ENCODE results near the gene TRAPPC5. TPM values are rescaled to one million over a fixed set of nuclear protein-coding genes. Genes with fewer than 3 reads are reported as not detected.

TRAPPC5 gene
- total RNA-seq, 6 experiments from 2014 or later, result 41.7 to 66.5 (median 52.0) TPM

DNA sequence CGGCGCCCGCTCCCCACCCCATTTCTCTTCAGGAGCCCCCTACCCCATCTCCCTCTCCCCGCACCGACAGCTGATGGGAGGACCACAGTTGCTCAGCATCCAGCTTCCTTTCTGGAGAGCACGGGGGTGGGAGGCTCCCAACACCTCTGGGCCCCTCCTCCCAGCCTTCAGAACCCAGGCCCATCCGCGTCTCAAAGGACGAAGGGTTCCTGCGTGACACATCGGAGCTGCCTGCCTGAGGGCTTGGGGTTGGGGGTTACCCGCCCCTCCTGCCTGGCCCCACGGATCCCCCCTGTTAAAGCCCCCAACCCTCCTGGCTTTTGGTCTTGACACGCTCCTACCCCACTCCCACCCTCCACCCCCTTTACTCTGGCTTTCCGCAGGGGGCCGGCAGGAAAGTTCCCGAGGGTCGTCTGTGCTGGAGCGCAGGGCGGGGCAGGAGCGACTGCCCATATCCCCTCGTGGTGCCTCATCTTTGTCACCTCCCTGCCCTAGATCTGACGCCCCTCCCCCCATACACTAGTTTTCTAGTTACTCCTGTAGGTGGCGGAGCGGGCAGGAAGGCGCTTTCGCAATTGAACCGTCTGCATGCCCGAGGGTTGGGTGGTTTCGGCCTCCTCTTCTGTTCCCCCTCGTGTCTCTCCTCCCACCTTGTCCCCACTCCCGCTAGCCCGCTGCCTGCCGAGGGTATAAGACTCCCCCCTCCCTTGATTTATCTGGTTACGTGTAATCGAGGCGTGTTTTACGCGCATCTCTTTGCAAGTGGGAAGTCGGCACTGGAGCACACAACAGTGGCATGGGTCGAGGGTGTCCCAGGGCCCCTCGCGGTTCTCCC lies 924 bp downstream of the TRAPPC5 start:
- Histone ChIP-seq H3K27me3 (no peaks in the 10 kb centered on the region), H3K4me1 (peaks cover 0 to 10% (median 4%) of the 10 kb centered on the region in 4 donors), H3K36me3 (peaks cover 0 to 7% (median 0%) of the 10 kb centered on the region in 4 donors), H3K27ac (peak overlapping the region; percentile 71 to 90 (median 72)), H3K4me3 (peak overlapping the region; percentile 72 to 89 (median 89)), H3K9me3 (no peaks in the 10 kb centered on the region)
- peak; percentile 83 to 88 (median 86) for DNase-seq
- peak; percentile 64 to 75 (median 70) for ATAC-seq
- WGBS (ENCODE audit: insufficient coverage, low coverage, low lambda C conversion rate, missing lambda C conversion rate), result 11% methylated on average over 36 of the region's 43 CpGs
- TF ChIP-seq, protein P1, sequence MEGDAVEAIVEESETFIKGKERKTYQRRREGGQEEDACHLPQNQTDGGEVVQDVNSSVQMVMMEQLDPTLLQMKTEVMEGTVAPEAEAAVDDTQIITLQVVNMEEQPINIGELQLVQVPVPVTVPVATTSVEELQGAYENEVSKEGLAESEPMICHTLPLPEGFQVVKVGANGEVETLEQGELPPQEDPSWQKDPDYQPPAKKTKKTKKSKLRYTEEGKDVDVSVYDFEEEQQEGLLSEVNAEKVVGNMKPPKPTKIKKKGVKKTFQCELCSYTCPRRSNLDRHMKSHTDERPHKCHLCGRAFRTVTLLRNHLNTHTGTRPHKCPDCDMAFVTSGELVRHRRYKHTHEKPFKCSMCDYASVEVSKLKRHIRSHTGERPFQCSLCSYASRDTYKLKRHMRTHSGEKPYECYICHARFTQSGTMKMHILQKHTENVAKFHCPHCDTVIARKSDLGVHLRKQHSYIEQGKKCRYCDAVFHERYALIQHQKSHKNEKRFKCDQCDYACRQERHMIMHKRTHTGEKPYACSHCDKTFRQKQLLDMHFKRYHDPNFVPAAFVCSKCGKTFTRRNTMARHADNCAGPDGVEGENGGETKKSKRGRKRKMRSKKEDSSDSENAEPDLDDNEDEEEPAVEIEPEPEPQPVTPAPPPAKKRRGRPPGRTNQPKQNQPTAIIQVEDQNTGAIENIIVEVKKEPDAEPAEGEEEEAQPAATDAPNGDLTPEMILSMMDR (IDR thresholded peaks at IDR 0.05), result peak; percentile 43 to 55 (median 50)
- TF ChIP-seq POLR2A (IDR thresholded peaks at IDR 0.05), result no peak
- intact Hi-C loops (cut with DNase I), result loop anchor here (10.0 kb wide), 1 partner anchor 113 kb away; no protein-coding TSS in a partner anchor

DNA sequence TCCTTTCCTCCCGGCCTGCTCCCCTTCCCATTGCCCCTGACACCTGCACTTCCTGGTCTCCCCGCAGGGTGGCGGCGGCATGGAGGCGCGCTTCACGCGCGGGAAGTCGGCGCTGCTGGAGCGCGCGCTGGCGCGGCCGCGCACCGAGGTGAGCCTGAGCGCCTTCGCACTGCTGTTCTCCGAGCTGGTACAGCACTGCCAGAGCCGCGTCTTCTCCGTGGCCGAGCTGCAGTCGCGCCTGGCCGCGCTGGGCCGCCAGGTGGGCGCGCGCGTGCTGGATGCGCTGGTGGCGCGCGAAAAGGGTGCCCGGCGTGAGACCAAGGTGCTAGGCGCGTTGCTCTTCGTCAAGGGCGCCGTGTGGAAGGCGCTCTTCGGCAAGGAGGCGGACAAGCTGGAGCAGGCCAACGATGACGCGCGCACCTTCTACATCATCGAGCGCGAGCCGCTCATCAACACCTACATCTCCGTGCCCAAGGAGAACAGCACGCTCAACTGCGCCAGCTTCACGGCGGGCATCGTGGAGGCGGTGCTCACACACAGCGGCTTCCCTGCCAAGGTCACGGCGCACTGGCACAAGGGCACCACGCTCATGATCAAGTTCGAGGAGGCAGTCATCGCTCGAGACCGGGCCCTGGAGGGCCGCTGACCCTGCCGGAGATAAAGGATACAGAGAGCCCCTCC lies 1.7 kb downstream of the TRAPPC5 start:
- intact Hi-C loops (cut with DNase I), result loop anchor here (10.0 kb wide), 1 partner anchor 112 kb away; no protein-coding TSS in a partner anchor
- peaks cover 0 to 10% (median 4%) of the 10 kb centered on the region in 4 donors for H3K4me1 ChIP-seq
- TF ChIP-seq POLR2A (IDR thresholded peaks at IDR 0.05), result no peak
- TF ChIP-seq, protein P1 (IDR thresholded peaks at IDR 0.05), result no peak
- ATAC-seq (no peak), DNase-seq (no peak)
- H3K9me3 ChIP-seq, result no peaks in the 10 kb centered on the region
- H3K27me3 ChIP-seq, result no peaks in the 10 kb centered on the region
- H3K4me3 ChIP-seq, result peak overlapping the region in 2 of 3 donors; percentile 72 to 89
- H3K36me3 ChIP-seq, result peaks cover 0 to 7% (median 0%) of the 10 kb centered on the region in 4 donors
- 91% methylated on average over 29 of the region's 74 CpGs for WGBS (ENCODE audit: insufficient coverage, low coverage, low lambda C conversion rate, missing lambda C conversion rate)
- H3K27ac ChIP-seq, result no peak overlapping the region

DNA sequence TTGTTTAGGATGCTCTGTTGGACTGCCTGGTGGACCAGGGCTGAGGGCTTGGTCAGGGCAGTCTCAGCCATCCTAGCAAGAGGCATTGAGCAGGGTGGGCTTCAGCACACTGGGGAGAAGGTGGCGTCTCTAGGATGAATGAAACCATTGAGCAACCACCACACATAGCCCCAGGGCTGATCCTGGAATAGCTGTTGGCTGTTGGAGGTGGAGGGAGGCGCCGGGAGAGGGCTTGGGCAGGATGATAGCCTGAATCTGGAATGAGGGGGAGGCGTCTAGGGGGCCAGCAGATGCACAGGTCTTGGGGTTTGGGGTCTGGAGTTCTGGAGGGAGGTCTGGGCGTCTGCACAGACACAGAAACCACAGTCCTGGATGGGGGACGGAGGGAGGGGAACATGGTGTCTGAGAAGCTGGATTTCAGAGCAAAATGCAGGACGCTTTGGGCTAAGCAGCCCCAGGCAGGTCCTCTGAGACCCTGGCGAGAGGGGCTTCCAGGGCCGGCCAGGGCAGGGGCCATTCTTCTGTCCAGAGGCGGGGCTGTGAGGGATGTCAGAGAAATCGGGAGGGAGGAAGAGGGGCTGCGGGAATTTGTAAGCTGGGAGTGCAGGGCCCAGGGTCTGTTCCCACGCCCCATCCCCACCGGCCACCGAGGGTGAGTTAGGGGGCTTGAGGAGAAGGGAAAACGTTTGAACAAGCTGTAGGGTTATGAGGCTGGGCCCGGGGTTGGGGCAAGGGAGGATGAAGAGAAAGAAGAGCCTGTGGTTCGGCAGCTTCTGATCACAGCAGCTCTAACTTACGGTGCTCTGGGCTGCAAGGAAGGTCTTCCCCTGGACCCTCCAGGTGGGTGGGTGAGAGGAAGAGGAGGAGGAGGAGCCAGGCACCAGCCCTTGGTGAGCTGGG lies 5.2 kb downstream of the TRAPPC5 start:
- WGBS (ENCODE audit: insufficient coverage, low coverage, low lambda C conversion rate, missing lambda C conversion rate), result 47% methylated on average over 13 of the region's 19 CpGs
- intact Hi-C loops (cut with DNase I), result loop anchor here (10.0 kb wide), 1 partner anchor 109 kb away; no protein-coding TSS in a partner anchor
- no peak for DNase-seq
- H3K27ac ChIP-seq, result no peak overlapping the region
- H3K36me3 ChIP-seq, result peaks cover 0 to 7% (median 0%) of the 10 kb centered on the region in 4 donors
- no peaks in the 10 kb centered on the region for H3K9me3 ChIP-seq
- no peaks in the 10 kb centered on the region for H3K27me3 ChIP-seq
- H3K4me1 ChIP-seq, result peaks cover 0 to 3% (median 0%) of the 10 kb centered on the region in 4 donors
- ATAC-seq, result no peak
- no peak overlapping the region for H3K4me3 ChIP-seq
- TF ChIP-seq, protein P1 (IDR thresholded peaks at IDR 0.05), result no peak
- TF ChIP-seq POLR2A (IDR thresholded peaks at IDR 0.05), result no peak

- Histone ChIP-seq H3K36me3 (peaks cover 0 to 7% (median 0%) of the 10 kb centered on the region in 4 donors), H3K4me1 (no peaks in the 10 kb centered on the region), H3K4me3 (no peak overlapping the region), H3K9me3 (no peaks in the 10 kb centered on the region), H3K27ac (no peak overlapping the region), H3K27me3 (no peaks in the 10 kb centered on the region)
- DNase-seq (no peak), ATAC-seq (no peak)
- intact Hi-C loops (cut with DNase I), result loop anchor here (10.0 kb wide), 1 partner anchor 108 kb away; no protein-coding TSS in a partner anchor
- TF ChIP-seq POLR2A (IDR thresholded peaks at IDR 0.05), result no peak
- TF ChIP-seq, protein P1 (IDR thresholded peaks at IDR 0.05), result no peak
- no CpG with 5 or more reads among the region's 12 CpGs for WGBS (ENCODE audit: insufficient coverage, low coverage, low lambda C conversion rate, missing lambda C conversion rate)
Measured at GRCh38 chr19:7687177-7687576, 6.5 kb downstream of the TRAPPC5 start.

Measured in right lobe of liver (tissue), 6 donors.